Left lung (tissue), 10 donors: ENCODE results near the gene CCR5. TPM values are rescaled to one million over a fixed set of nuclear protein-coding genes. Genes with fewer than 3 reads are reported as not detected.

Source experiments
- ATAC-seq: fragments of 200-7000 bp; cut with Tn5 transposase; one replicate; pipeline ENCODE4 v1.9.1; 2020; ENCODE audit warnings: moderate library complexity
- DNase-seq, 4 donors: peaks; one replicate each; pipeline ENCODE4 v3.0.0-alpha.2; 2013 to 2020
- H3K27ac ChIP-seq, 2 donors: fragments of 200-600 bp; sonication (generic) in 1 of 2; one replicate each; pipeline versions ENCODE4 v1.5.0 to v1.8.0; 2020 to 2021
- H3K27me3 ChIP-seq, 2 donors: fragments of 200-600 bp; sonication (generic) in 1 of 2; one replicate each; pipeline versions ENCODE4 v1.5.0 to v1.8.0; 2020 to 2021
- H3K36me3 ChIP-seq, 2 donors: fragments of 200-600 bp; sonication (generic) in 1 of 2; one replicate each; pipeline versions ENCODE4 v1.5.0 to v1.8.0; 2020 to 2021
- H3K4me1 ChIP-seq, 2 donors: fragments of 200-600 bp; one replicate each; pipeline ENCODE4 v1.8.0; 2021
- H3K4me3 ChIP-seq, 2 donors: fragments of 200-600 bp; sonication (generic) in 1 of 2; one replicate each; pipeline versions ENCODE4 v1.5.0 to v1.8.0; 2020 to 2021; ENCODE audit warnings: mild to moderate bottlenecking in 1 of 2
- H3K9me3 ChIP-seq, 2 donors: fragments of 200-600 bp; sonication (generic) in 1 of 2; one replicate each; pipeline versions ENCODE4 v1.5.0 to v1.8.0; 2020 to 2021
- intact Hi-C, 2 donors: fragments of 100-400 bp; cut with DNase I; formaldehyde crosslinking; loops; one replicate each; pipeline versions ENCODE4 v1.11.2 to v1.14.2; 2022
- polyA plus RNA-seq, 6 donors: library from polyadenylated mRNA; unstranded; fragments of 120-200 nt; gene quantifications; one replicate each; pipeline ENCODE4 v1.2.1, GENCODE V29; 2013; ENCODE audit not compliant: insufficient read length in 6 of 6
- total RNA-seq, 2 donors: library from RNA; stranded (reverse); fragmentation: NEBNext Ultra II Directional; extraction: Animal tissue kit (Norgen Biotek cat#: 25700); gene quantifications; one replicate each; pipeline ENCODE4 v1.2.1, GENCODE V29; 2021
- TF ChIP-seq, protein P1 (sequence below), 2 donors: fragments of 200-600 bp; sonication (generic) in 1 of 2; IDR thresholded peaks; one replicate each; pipeline versions ENCODE4 v1.5.0 to v1.8.0; 2021; ENCODE audit warnings: antibody characterized with exemption in 2 of 2
- donor health status: DM: no; HTN: yes; CAD: no.
- donor health status: DM: no; HTN: no; CAD: no.

CCR5 gene
- total and polyA plus RNA-seq, 8 donors, result 0.33 to 13.8 (median 0.56) TPM

DNA sequence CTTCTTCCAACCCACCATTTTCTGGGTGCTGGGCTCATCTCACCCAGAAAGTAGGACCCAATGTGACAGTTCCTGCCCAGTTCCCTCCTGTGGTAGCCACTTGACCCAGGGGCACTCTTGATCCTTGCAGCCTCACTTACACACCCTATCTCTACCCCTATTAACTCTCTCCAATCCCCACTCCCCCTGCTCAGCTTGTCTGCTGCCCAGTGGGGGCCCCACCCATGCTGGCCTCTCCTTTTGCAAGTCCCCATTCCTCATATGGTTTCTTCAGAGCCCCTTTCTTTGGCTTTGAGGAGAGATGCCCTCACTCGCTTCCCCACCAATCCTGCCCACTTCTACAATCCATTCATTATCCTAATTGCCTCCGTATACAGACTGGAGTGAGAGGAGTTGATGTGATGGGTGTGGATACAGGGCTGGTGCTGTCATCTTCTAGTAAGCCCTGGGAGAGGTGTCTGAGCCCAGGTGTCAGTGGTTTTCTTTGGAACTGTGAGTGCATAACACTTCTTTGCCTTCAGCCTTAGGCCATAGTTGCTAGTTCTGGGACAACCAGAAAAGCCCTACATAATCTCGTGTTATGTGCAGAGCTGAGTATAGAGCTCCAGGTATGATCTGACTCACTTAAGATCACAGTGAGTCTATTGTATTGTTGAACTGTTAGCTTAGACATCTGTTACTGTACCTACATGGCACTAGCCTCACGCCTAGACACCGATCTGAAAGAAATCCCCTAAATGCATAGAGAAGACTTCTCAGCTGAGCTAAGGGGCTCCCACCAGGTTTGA lies 4.8 kb upstream of the CCR5 start:
- no peak for ATAC-seq
- TF ChIP-seq, protein P1, sequence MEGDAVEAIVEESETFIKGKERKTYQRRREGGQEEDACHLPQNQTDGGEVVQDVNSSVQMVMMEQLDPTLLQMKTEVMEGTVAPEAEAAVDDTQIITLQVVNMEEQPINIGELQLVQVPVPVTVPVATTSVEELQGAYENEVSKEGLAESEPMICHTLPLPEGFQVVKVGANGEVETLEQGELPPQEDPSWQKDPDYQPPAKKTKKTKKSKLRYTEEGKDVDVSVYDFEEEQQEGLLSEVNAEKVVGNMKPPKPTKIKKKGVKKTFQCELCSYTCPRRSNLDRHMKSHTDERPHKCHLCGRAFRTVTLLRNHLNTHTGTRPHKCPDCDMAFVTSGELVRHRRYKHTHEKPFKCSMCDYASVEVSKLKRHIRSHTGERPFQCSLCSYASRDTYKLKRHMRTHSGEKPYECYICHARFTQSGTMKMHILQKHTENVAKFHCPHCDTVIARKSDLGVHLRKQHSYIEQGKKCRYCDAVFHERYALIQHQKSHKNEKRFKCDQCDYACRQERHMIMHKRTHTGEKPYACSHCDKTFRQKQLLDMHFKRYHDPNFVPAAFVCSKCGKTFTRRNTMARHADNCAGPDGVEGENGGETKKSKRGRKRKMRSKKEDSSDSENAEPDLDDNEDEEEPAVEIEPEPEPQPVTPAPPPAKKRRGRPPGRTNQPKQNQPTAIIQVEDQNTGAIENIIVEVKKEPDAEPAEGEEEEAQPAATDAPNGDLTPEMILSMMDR (IDR thresholded peaks at IDR 0.05), result no peak
- intact Hi-C loops, result no loop called here

DNA sequence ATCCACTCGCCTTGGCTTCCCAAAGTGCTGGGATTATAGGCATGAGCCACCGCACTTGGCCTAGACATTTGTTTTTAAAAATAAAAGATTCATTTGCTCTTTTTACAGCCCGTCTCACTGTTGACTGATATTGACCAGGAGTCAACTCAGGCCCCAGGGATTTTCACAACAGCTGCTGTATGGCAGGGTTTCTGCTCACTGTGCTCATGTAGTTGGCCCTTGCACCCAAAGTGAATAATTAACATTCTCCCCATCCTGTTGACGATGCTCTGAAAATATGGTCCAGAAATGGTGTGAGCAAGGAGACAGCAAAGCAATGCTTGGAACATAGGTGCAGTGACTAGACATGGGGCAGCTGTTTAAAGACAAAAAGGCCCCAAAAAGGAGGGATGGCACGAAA lies 2.9 kb upstream of the CCR5 start:
- Histone ChIP-seq H3K27me3 (no peaks in the 10 kb centered on the region), H3K4me3 (no peak overlapping the region), H3K4me1 (peaks cover 0 to 46% of the 10 kb centered on the region in 2 donors), H3K9me3 (no peaks in the 10 kb centered on the region), H3K27ac (no peak overlapping the region), H3K36me3 (no peaks in the 10 kb centered on the region)
- TF ChIP-seq, protein P1 (IDR thresholded peaks at IDR 0.05), result no peak
- intact Hi-C loops, result no loop called here
- ATAC-seq (no peak), DNase-seq (no peak)

More for the DNA sequence above, 4.8 kb upstream of the CCR5 start:
- Histone ChIP-seq H3K36me3 (no peaks in the 10 kb centered on the region), H3K4me3 (no peak overlapping the region), H3K4me1 (peaks cover 0 to 50% of the 10 kb centered on the region in 2 donors), H3K27ac (no peak overlapping the region), H3K9me3 (no peaks in the 10 kb centered on the region), H3K27me3 (no peaks in the 10 kb centered on the region)
- DNase-seq, result no peak

DNA sequence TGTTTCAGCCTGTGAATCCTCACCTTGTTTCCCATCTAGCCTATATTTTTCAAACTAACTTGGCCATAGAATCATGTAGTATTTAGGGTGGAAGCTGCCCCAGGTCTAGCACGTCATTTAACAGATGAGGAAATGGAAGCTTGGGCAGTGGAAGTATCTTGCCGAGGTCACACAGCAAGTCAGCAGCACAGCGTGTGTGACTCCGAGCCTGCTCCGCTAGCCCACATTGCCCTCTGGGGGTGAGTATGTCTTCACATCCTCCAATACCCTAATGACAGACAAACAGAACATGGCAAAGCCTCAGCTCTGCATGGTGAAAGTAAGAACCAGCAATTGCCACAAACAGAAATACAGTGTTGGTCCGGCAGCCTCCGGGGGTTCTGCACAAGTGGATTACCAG lies 2.2 kb upstream of the CCR5 start:
- Histone ChIP-seq H3K4me3 (no peak overlapping the region), H3K4me1 (peaks cover 0 to 51% of the 10 kb centered on the region in 2 donors), H3K27ac (no peak overlapping the region), H3K36me3 (no peaks in the 10 kb centered on the region), H3K9me3 (no peaks in the 10 kb centered on the region), H3K27me3 (no peaks in the 10 kb centered on the region)
- intact Hi-C loops, result no loop called here
- ATAC-seq (peak; percentile 88), DNase-seq (peak in 3 of 4 donors; percentile 27 to 87 (median 86))
- TF ChIP-seq, protein P1 (IDR thresholded peaks at IDR 0.05), result peak; percentile 12 to 47

DNA sequence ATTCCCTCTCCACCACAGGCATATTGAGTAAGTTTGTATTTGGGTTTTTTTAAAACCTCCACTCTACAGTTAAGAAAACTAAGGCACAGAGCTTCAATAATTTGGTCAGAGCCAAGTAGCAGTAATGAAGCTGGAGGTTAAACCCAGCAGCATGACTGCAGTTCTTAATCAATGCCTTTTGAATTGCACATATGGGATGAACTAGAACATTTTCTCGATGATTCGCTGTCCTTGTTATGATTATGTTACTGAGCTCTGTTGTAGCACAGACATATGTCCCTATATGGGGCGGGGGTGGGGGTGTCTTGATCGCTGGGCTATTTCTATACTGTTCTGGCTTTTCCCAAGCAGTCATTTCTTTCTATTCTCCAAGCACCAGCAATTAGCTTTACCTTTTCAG lies 1.6 kb upstream of the CCR5 start:
- no peak overlapping the region for H3K27ac ChIP-seq
- no peaks in the 10 kb centered on the region for H3K36me3 ChIP-seq
- ATAC-seq, result no peak
- H3K9me3 ChIP-seq, result no peaks in the 10 kb centered on the region
- H3K27me3 ChIP-seq, result no peaks in the 10 kb centered on the region
- peak overlapping the region in 1 of 2 donors; percentile 24 for H3K4me3 ChIP-seq
- intact Hi-C loops, result no loop called here
- TF ChIP-seq, protein P1 (IDR thresholded peaks at IDR 0.05), result no peak
- no peak for DNase-seq
- H3K4me1 ChIP-seq, result peaks cover 0 to 54% of the 10 kb centered on the region in 2 donors

DNA sequence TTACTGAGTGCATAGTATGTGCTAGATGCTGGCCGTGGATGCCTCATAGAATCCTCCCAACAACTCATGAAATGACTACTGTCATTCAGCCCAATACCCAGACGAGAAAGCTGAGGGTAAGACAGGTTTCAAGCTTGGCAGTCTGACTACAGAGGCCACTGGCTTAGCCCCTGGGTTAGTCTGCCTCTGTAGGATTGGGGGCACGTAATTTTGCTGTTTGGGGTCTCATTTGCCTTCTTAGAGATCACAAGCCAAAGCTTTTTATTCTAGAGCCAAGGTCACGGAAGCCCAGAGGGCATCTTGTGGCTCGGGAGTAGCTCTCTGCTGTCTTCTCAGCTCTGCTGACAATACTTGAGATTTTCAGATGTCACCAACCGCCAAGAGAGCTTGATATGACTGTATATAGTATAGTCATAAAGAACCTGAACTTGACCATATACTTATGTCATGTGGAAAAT lies 1.0 kb upstream of the CCR5 start:
- TF ChIP-seq, protein P1 (IDR thresholded peaks at IDR 0.05), result no peak
- DNase-seq (no peak), ATAC-seq (no peak)
- Histone ChIP-seq H3K27me3 (no peaks in the 10 kb centered on the region), H3K4me1 (peaks cover 0 to 54% of the 10 kb centered on the region in 2 donors), H3K27ac (no peak overlapping the region), H3K9me3 (no peaks in the 10 kb centered on the region), H3K4me3 (peak overlapping the region in 1 of 2 donors; percentile 24), H3K36me3 (no peaks in the 10 kb centered on the region)
- intact Hi-C loops, result loop anchor here in 1 of 2 donors (10.0 kb wide), 1 partner anchor 285 kb away; no protein-coding TSS in a partner anchor
